ENCODE measurements around the gene MAPK8. TPM values are rescaled to one million over a fixed set of nuclear protein-coding genes. Genes with fewer than 3 reads are reported as not detected.
"Not testable (repeated sequence)": the region's sequence is repeated elsewhere in the genome, so short reads cannot be mapped to it uniquely, and the experiment has no call there.

Gene MAPK8
- polyA plus RNA-seq, 4 donors = 62.9 to 82.5 (median 81.1) TPM

DNA sequence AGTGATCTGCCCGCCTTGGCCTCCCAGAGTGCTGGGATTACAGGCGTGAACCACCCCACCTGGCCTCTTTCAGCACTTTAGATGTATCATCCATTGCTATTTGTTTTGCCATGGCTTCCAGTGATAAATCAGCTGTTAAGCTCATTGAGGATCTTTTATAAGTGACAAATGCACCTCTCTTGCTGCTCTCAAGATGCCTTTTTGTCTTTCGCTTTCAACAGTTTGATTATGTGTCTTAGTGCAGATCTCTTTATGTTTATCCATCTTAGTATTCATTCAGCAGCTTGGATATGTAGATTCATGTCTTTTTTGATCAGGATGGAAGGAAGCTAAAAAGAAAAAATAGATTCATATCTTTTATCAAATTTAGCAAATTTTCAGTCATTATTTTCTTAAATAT lies 105.6 kb downstream of the MAPK8 start:
- DNase-seq (ENCODE audit: low read depth in 4 of 4, low spot score in 3 of 4) = no peak

DNA sequence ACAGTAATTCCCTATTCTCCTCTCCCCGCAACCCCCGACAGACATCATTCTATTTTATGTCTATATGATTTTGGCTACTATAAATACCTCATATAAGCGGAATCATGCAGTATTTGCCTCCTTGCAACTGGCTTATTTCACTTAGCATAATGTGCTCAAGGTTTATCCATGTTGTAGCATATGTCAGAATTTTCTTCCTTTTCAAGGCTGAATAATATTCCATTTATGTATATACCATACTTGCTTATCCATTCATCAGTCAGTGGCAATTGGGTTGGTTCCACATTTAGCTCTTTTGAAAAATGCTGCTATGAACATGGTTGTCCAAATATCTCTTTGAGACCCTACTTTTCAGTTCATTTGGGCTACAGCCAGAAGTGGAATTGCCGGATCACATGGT lies 106.5 kb downstream of the MAPK8 start:
- no peak for DNase-seq (ENCODE audit: low read depth in 4 of 4, low spot score in 3 of 4)

DNA sequence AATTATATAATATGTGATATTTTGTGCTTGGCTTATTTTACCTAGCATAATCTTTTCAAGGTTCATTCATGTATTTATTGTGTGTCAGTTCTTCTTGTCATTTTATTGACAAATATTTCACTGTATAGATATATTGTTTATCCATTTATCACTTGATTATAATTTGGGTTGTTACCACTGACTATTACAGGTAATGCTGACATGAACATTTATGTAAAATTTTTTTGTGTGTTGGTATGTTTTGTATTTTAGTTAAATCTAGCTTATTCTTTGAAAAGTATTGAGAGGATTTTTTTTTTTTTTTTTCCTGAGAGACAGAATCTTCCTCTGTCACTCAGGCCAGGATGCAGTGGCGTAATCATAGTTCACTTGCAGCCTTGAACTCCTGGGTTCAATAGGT lies 107.7 kb downstream of the MAPK8 start:
- no peak for DNase-seq (ENCODE audit: low read depth in 4 of 4, low spot score in 3 of 4)

DNA sequence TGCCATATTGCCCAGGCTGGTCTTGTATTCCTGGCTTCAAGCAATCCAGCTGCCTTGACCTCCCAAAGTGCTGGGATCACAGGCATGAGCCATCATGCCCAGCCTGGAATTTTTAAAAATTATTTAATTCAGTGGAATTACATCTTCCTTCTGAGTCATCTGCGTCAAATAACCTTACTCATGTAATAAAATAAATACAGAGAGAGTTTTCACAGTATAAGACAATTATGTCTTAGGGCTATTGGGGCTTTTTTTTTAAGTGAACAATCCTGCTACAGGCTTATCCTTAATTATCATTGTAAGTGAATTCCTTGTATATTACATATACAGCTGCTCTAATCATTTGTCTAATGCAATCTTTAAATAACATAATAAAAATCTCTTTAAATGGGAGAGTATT lies 108.3 kb downstream of the MAPK8 start:
- DNase-seq (ENCODE audit: low read depth in 4 of 4, low spot score in 3 of 4) = no peak

DNA sequence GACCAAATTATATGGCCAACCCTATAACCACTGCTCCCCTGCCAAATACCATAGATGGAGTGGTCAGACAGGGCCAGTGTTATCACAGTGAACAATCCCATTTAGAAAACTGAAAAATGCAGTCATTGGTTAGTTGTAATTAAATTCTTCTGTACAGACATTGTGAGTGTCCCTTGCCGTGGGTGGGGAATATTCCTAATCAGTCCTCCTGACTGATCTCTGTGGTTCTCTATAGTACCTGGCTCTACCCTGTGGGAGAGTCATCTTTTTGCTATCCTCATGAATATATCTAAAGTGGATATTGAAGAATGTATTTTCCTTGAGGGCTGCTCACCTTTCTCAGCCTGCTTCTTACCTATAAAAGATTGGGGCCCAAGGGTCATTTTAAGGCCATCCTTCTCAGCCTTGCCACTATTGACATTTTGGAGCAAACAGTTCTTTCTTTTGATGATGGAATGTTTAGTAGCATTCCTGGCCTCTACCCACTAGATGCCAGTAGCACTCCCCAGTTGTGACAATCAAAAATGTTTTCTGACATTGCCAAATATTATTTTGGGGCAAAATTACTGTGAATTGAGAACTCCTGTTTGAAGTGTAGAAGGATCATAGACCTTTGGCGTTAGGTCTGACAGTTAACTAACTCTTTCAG lies 110.2 kb downstream of the MAPK8 start:
- no peak for DNase-seq (ENCODE audit: low read depth in 4 of 4, low spot score in 3 of 4)

DNA sequence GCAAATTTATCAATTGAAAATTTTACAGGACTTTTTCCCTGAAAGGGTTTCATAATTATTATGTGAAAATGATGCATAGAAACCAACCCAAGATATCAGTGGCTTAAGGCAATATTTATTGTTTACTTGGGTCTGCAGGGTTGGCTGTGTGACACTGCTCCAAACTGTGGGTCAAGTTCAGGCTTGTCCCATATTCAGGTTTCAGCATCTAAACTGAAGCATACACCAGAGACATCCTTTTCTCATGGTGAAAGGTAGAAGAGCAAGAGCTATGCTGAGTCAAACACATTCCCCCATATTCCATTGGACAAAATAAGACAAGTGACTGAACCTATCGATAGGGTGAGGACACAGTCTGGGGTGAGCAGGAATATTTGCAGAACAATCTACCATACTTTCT lies 110.9 kb downstream of the MAPK8 start:
- DNase-seq (ENCODE audit: low read depth in 4 of 4, low spot score in 3 of 4) = no peak

DNA sequence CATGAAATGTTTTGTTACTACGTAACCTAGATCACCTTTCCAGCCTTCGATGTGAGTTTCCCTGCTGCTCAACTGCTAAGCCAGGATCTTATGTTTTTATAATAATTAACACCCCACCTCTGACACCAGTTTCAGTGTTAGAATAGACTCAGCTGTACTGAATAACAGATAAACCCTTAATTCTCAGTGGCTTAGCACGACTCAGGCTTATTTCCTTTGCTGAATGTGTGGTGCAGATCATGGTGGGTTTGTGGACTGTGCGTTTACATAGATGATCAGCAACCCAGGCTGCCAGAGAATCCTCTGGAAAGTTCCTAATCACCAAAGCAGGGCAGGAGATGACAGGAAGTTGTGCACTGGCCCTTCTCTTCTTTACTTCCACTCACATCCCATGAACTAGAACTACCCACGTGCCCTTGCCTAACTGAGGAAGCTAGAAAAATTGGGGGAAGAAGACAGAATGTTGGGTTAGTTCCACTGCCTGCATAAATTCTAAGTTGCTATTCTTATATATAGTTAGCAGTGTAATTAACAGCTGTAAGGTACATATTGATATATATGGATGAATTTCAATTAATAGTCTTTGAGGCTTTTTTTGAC lies 111.8 kb downstream of the MAPK8 start:
- no peak for DNase-seq (ENCODE audit: low read depth in 4 of 4, low spot score in 3 of 4)

DNA sequence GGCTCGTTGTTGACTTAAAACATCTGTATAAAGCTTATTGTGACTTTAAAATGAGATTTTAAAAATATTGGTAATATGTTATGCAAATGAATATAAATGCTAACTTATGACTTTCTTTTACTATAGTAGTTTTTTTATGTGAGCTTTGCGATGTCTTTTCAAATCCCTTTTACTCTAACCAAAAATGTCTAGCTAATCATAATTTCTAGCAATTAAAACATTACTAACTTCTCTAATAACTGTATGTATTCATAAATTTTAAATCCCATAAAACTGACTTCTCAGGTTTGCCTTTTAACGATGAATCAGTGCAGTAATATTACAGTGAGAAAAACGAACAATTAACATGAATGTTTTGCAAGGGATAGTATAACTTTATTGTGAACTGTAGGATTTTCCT lies 113.2 kb downstream of the MAPK8 start:
- no peak for DNase-seq (ENCODE audit: low read depth in 4 of 4, low spot score in 3 of 4)

DNA sequence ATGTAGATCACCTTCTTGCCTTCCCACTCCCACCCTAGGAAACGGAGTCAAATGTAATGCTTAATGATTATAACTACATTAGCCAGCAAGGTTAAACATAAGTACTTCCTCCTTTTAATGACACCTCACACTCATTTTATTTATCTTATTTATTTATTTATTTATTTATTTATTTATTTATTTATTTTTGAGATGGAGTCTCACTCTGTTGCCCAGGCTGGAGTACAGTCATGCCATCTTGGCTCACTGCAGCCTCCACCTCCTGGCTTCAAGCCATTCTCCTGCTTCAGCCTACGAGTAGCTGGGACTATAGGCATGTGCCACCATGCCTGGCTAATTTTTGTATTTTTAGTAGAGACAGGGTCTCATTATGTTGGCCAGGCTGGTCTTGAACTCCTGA lies 115.4 kb downstream of the MAPK8 start:
- DNase-seq (ENCODE audit: low read depth in 4 of 4, low spot score in 3 of 4) = not testable (repeated sequence)

DNA sequence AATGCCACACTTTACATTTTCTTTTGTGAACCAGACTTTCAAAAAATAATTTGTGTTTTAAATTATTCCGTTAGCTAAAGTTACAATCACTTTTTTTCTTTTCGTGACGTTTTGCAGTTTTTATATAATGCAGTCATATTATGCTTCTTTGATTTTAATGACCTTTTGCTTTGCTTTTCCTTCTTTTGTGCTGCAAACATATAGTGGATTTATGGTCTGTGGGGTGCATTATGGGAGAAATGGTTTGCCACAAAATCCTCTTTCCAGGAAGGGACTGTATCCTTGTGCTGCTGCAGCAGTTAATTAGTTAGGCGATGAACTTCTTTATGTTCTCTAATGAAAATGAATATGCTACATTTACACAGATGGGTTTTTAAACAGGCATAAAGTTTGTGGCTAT lies 117.4 kb downstream of the MAPK8 start:
- DNase-seq (ENCODE audit: low read depth in 4 of 4, low spot score in 3 of 4) = peak in 1 of 4 donors; percentile 33

DNA sequence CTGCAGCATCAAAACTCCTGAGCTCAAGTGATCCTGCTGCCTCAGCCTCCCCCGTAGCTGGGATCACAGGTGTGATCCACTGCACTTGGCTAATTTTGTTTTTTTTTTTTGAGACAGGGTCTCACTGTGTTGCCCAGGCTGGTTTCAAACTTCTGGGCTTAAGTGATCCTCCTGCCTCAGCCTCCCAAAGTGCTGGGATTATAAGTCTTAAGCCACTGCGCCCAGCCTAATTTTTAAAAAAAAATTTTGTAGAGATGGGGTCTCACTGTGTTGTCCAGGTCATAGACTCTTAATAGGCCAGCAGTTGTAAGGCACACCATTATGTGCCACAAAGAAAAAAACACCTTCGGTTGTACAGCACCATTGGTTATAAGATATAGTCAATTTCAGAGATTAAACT lies 122.4 kb downstream of the MAPK8 start:
- DNase-seq (ENCODE audit: low read depth in 4 of 4, low spot score in 3 of 4) = no peak

DNA sequence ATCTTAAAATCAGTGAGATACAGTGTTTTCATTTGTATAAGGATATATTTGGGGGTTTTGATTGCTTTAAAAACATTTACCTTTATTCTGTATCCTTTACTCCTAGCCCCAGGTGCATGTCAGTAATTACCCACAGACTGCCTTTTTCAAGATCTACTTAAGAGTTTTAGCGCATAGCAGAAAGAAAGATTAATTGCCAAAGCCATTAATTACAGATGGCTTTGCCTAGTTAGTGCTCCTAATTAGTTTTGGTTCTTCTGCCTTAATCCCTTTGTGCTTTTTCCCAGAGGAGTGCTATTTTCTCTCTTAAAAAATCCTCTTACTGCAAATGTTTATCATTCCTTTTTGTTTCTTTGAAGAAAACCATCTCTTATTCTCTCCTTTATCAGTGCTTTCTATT lies 122.8 kb downstream of the MAPK8 start:
- no peak for DNase-seq (ENCODE audit: low read depth in 4 of 4, low spot score in 3 of 4)

DNA sequence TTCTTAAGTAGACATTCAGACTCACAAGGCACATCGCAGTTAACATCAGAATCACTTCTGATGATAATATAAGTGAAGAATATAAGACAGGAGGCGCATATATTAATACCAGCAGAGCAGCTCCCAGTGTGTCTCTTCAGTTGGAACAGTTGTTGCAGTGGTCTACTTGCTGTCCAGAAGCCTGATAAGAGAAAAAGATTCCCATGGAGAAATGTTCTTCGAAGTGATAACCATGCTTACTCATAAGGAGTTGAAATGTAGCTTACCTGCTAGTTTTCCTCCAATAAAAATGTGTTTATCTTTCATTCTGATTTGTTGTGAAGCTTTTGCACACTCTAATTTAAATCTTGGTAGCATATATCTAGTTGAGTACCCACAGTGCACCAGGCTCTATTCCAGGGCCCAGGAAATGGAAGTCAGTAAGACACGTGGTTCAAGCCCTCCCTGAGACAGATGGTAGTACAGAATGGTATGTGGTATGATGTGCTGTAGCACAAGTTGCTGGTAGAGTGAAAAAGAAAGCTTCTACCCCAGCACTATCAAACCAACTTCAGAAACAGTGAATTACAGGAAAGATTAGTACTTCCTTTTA lies 124.0 kb downstream of the MAPK8 start:
- DNase-seq (ENCODE audit: low read depth in 4 of 4, low spot score in 3 of 4) = no peak

DNA sequence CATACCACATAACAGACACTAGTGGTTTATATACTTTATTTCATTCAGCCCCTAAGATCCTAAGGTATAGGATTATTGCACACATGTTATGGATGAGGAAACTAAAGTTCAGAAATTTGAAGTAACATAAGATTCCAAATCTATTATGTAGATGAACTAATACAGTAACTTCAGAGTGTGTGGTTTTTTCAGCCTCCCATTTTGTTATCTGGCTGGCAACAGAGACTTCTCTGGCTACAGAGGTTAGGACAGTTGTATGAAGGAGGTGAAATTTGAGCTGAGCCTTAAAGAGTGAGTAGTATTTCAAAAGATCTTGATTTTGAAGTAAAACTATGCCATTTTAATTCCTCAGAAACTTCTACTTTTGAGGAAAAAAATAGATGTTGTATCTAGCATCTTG lies 125.4 kb downstream of the MAPK8 start:
- DNase-seq (ENCODE audit: low read depth in 4 of 4, low spot score in 3 of 4) = no peak

DNA sequence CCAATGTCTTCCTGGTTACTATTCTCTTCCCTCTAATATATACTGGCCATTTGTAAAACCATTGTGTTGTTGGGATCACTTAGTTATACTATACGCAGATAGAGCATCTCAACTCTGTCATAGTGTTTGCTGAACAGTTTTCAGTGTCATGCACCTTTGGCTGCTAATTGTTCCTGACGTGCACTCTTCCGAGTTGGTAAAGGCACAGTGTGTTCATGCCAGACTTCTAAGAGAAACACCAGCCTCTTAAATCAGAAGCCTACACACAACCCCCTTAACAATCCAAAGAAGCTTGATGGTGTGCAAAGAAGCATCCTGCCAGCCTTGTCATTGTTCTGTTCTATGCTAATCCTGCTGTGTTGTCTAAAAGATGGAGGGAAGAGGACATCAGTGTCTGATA lies 131.1 kb downstream of the MAPK8 start:
- no peak for DNase-seq (ENCODE audit: low read depth in 4 of 4, low spot score in 3 of 4)

DNA sequence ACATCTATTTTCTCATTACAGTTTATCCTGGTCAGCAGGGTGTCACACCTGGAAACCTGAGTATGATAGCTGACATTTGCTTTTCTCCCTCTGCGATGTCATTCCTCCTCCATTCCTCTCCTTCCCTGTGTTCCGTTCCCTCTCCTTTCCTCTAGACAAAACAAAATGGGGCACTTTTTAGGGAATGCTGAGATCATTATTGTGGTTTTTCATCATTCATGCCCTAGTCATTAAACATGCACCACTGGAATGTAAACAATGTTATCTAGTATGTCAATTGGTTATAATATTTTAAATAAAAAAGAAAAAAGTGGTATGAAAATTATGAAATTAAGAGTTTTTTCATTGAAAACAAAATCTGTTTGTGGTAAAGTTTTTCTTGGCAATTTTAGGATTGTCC lies 132.6 kb downstream of the MAPK8 start:
- no peak for DNase-seq (ENCODE audit: low read depth in 4 of 4, low spot score in 3 of 4)

DNA sequence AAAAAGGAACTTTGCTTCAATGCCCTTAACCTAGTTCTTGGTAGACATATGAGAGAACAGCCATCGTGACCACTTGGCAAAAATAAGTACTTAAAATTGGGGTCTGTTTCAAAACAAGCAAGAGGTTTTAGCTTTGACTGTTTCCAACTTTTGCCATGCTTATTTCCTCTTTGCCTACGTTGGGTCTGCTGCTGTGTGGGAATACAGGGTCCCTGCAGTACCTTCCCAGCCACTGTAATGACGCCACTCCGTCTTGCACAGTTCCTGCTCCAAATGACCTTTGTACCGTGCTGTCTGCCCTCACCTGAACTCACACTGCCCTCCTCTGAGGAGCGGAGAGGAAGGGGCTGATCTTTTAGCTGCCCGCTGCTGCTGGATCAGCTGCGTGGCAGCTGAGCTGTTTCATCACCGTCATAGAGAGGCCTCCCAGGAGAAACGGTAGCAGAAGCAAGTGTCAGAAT lies 133.1 kb downstream of the MAPK8 start:
- no peak for DNase-seq (ENCODE audit: low read depth in 4 of 4, low spot score in 3 of 4)

DNA sequence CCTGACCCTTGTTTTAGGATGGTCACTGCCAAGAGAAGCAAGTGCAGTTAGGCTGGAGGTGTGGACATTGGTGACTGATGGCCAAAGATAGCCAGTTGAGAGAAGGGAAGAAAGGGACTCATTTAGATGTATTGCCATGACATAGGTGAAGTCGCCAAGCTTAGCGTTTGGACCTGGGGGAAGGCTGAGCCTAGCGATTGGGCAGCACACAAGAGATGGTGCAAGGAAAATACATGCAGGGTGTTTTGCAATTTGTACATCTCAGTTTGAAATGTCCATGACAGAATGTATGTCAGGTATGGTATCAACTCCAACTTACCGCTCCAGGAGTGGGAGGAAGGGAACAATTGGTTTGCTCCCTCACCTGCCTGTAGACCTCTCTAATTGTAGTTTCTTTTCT lies 134.3 kb downstream of the MAPK8 start:
- DNase-seq (ENCODE audit: low read depth in 4 of 4, low spot score in 3 of 4) = no peak

DNA sequence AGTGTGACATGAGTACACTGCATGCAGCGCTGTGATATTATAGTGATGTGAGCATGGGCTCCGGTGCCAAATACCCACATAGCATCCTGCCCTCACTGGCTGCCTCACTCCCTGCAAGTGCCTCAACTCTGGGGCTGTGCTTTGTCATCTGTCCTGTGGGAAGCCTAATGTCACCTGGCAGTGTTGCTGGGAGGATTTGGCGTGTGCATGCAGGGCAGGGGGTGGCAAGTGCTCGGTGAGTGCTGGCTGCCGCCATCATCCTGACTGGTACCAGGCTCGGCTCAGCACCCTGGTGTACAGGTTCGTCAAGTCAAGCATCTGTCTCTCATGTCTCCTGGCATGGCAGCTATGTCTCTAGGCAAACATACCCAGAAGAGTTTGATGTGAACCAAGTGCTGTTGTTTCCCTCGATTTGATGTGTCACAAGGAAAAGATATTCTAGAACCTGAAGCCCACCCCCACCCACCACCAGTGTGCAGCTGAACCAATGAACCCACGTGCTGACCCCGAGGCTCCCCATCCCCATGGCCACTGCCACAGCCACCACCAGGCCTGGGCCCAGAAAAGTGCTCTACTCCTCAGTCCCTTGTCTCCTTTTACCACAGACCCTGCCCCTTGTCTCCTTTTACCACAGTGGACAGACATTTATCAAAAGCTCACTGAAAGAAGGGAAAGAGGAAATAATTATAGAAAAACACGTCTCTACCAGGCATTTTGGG lies 135.8 kb downstream of the MAPK8 start:
- no peak for DNase-seq (ENCODE audit: low read depth in 4 of 4, low spot score in 3 of 4)

DNA sequence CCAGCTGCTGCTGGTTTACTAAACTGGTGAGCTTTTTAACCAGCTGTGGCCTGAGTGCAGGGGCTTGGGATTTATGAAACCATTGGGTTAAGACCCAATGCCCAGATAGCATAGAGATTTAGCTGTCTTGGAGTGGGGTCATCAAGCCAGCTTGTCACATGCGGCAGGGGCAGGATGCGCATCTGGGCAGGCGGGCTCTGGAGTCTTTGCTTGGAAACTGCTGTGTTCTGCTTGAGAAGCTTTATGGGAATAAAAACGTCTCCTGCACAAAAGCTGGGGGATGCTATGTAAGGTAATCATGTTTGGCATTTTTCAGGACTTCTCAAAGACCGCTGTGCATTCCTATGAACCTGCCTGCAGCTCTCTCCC lies 136.3 kb downstream of the MAPK8 start:
- DNase-seq (ENCODE audit: low read depth in 4 of 4, low spot score in 3 of 4) = no peak

DNA sequence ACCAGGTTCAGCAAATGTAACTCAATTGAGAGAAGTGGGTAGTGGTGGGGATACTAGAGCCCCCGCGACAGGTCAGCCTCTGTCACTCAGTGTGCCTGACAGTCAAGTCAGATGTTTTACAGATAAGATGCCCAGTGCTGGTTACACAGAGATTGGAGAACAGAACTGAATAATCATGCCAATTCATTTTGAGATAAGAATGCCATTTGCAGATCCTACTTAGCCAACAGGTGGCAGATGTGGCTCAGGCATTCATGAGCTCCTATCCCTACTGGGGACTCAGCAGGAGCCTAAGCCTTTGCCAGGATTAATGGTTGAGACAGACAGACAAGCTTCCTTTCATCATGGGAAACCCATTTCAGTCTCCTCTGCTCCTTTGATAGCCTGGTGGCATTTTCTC lies 137.8 kb downstream of the MAPK8 start:
- no peak for DNase-seq (ENCODE audit: low read depth in 4 of 4, low spot score in 3 of 4)

All from right renal pelvis (tissue), 4 donors.